Ascending aorta (tissue), 2 donors: ENCODE measurements around the gene SYTL3. TPM values are rescaled to one million over a fixed set of nuclear protein-coding genes. Genes with fewer than 3 reads are reported as not detected.
A peak's percentile ranks its signal among the peaks of the same experiment; 100 is the strongest.

Experiments
- DNase-seq, 2 donors: peaks; one replicate each; pipeline ENCODE4 v3.0.0-alpha.2; 2019; ENCODE audit warnings: low spot score in 2 of 2
- H3K27ac ChIP-seq, 2 donors: fragments of 200-600 bp; sonication (generic); one replicate each; pipeline ENCODE4 v1.5.1; 2016 to 2017; ENCODE audit warnings: mild to moderate bottlenecking in 1 of 2
- H3K27me3 ChIP-seq: fragments of 200-600 bp; sonication (generic); one replicate; pipeline ENCODE4 v1.5.1; 2017
- H3K36me3 ChIP-seq, 2 donors: fragments of 200-600 bp; sonication (generic); one replicate each; pipeline ENCODE4 v1.5.1; 2016
- H3K4me1 ChIP-seq, 2 donors: fragments of 200-600 bp; sonication (generic); one replicate each; pipeline ENCODE4 v1.5.1; 2016 to 2017; ENCODE audit warnings: mild to moderate bottlenecking in 1 of 2
- H3K4me3 ChIP-seq, 2 donors: fragments of 200-600 bp; sonication (generic); one replicate each; pipeline ENCODE4 v1.5.1; 2016 to 2017; ENCODE audit warnings: mild to moderate bottlenecking in 1 of 2
- H3K9me3 ChIP-seq, 2 donors: fragments of 200-600 bp; sonication (generic); one replicate each; pipeline ENCODE4 v1.5.1; 2016
- CTCF ChIP-seq, 3 experiments: fragments of 200-600 bp in 2 of 3; fragments of 450-650 bp in 1 of 3; sonication (generic) in 2 of 3; IDR thresholded peaks; one replicate each; pipeline ENCODE4 v1.5.1; 2016 to 2019; ENCODE audit warnings: antibody characterized with exemption in 3 of 3, mild to moderate bottlenecking in 1 of 3, moderate library complexity in 1 of 3
- intact Hi-C: fragments of 100-400 bp; cut with DNase I; formaldehyde crosslinking; loops from one replicate; pipeline ENCODE4 v1.15.1; 2023
- total RNA-seq: library from RNA; depleted of rRNA; stranded (reverse); fragments of >200 nt; gene quantifications from one replicate; pipeline ENCODE4 v1.1.0, GENCODE V29; 2016

SYTL3 gene
- total RNA-seq, 1 donor from 2014 or later: 4.7 TPM

GRCh38 chr6:158795516-158795915 lies 145.7 kb downstream of the SYTL3 start:
- intact Hi-C loops: no loop called here
- no peak for TF ChIP-seq CTCF (IDR thresholded peaks at IDR 0.05)
- Histone ChIP-seq H3K4me3 (no peak overlapping the region), H3K36me3 (no peaks in the 10 kb centered on the region), H3K27me3 (no peaks in the 10 kb centered on the region), H3K27ac (no peak overlapping the region), H3K4me1 (peaks cover 5 to 19% of the 10 kb centered on the region in 2 donors), H3K9me3 (no peaks in the 10 kb centered on the region)
- no peak for DNase-seq

- no peak overlapping the region for H3K4me3 ChIP-seq
- no peaks in the 10 kb centered on the region for H3K27me3 ChIP-seq
- DNase-seq: no peak
- no peak for TF ChIP-seq CTCF (IDR thresholded peaks at IDR 0.05)
- H3K4me1 ChIP-seq: peaks cover 5 to 19% of the 10 kb centered on the region in 2 donors
- no peak overlapping the region for H3K27ac ChIP-seq
- intact Hi-C loops: no loop called here
- H3K36me3 ChIP-seq: no peaks in the 10 kb centered on the region
- no peaks in the 10 kb centered on the region for H3K9me3 ChIP-seq
Measured at GRCh38 chr6:158796353-158796752, 146.5 kb downstream of the SYTL3 start.

- intact Hi-C loops: loop anchor here (2.0 kb wide), 1 partner anchor 21 kb away; the partner anchor contains the start of gene EZR
- H3K9me3 ChIP-seq: no peaks in the 10 kb centered on the region
- DNase-seq: no peak
- H3K4me3 ChIP-seq: no peak overlapping the region
- H3K27ac ChIP-seq: peak overlapping the region in 1 of 2 donors; percentile 65
- no peak for TF ChIP-seq CTCF (IDR thresholded peaks at IDR 0.05)
- no peaks in the 10 kb centered on the region for H3K27me3 ChIP-seq
- H3K36me3 ChIP-seq: no peaks in the 10 kb centered on the region
- peaks cover 5 to 19% of the 10 kb centered on the region in 2 donors for H3K4me1 ChIP-seq
Measured at GRCh38 chr6:158797331-158798310, 147.8 kb downstream of the SYTL3 start.

- Histone ChIP-seq H3K36me3 (no peaks in the 10 kb centered on the region), H3K27me3 (no peaks in the 10 kb centered on the region), H3K9me3 (no peaks in the 10 kb centered on the region), H3K4me3 (no peak overlapping the region), H3K27ac (peak overlapping the region; percentile 39 to 65), H3K4me1 (peaks cover 5 to 19% of the 10 kb centered on the region in 2 donors)
- TF ChIP-seq CTCF (IDR thresholded peaks at IDR 0.05): no peak
- intact Hi-C loops: loop anchor here (2.0 kb wide), 1 partner anchor 20 kb away; the partner anchor contains the start of gene EZR
- no peak for DNase-seq
Measured at GRCh38 chr6:158798311-158798710, 148.5 kb downstream of the SYTL3 start.

- no peak overlapping the region for H3K4me3 ChIP-seq
- TF ChIP-seq CTCF (IDR thresholded peaks at IDR 0.05): peak in 1 of 3 experiments; percentile 12
- H3K4me1 ChIP-seq: peaks cover 5 to 19% of the 10 kb centered on the region in 2 donors
- intact Hi-C loops: loop anchor here (2.0 kb wide), 1 partner anchor 20 kb away; the partner anchor contains the start of gene EZR
- DNase-seq: no peak
- no peaks in the 10 kb centered on the region for H3K27me3 ChIP-seq
- peak overlapping the region; percentile 39 to 65 for H3K27ac ChIP-seq
- H3K9me3 ChIP-seq: no peaks in the 10 kb centered on the region
- no peaks in the 10 kb centered on the region for H3K36me3 ChIP-seq
Measured at GRCh38 chr6:158799051-158799792, 149.4 kb downstream of the SYTL3 start.
